Thoracic aorta (tissue), 2 donors: ENCODE measurements around the gene WDR36. TPM values are rescaled to one million over a fixed set of nuclear protein-coding genes. Genes with fewer than 3 reads are reported as not detected.
"Not testable (repeated sequence)": the region's sequence is repeated elsewhere in the genome, so short reads cannot be mapped to it uniquely, and the experiment has no call there.

ENCODE experiments used
- ATAC-seq: fragments of 150-250 bp; one replicate; pipeline ENCODE4 v1.8.0; 2017; ENCODE audit warnings: low read depth; ENCODE audit not compliant: insufficient number of reproducible peaks, low FRiP score
- DNase-seq: peaks from one replicate; pipeline ENCODE4 v3.0.0-alpha.2; 2020; ENCODE audit warnings: low spot score
- H3K27ac ChIP-seq, 2 donors: fragments of 200-600 bp; sonication (generic); 1 replicate in 1 of 2; 2 replicates in 1 of 2; pipeline ENCODE4 v1.5.1; 2016; ENCODE audit warnings: mild to moderate bottlenecking in 2 of 2, moderate library complexity in 2 of 2
- H3K27me3 ChIP-seq: fragments of 200-600 bp; sonication (generic); replicated peaks from 2 replicates; pipeline ENCODE4 v1.6.0; 2016; ENCODE audit warnings: mild to moderate bottlenecking; ENCODE audit not compliant: insufficient read depth
- H3K36me3 ChIP-seq: fragments of 200-600 bp; sonication (generic); one replicate; pipeline ENCODE4 v1.5.1; 2016
- H3K4me1 ChIP-seq, 2 donors: fragments of 200-600 bp; sonication (generic); 1 replicate in 1 of 2; 2 replicates in 1 of 2; pipeline versions ENCODE4 v1.5.1 to v1.6.0; 2016; ENCODE audit warnings: low read depth in 2 of 2, mild to moderate bottlenecking in 1 of 2; ENCODE audit not compliant: control insufficient read depth in 1 of 2
- H3K4me3 ChIP-seq: fragments of 200-600 bp; sonication (generic); 2 replicates; pipeline ENCODE4 v1.5.1; 2016; ENCODE audit warnings: mild to moderate bottlenecking
- H3K9me3 ChIP-seq: fragments of 200-600 bp; sonication (generic); 2 replicates; pipeline ENCODE4 v1.5.1; 2016
- total RNA-seq, 2 donors: library from RNA; depleted of rRNA; stranded (reverse); fragments of >200 nt; gene quantifications; one replicate each; pipeline versions ENCODE4 v1.1.0 to v1.2.3, GENCODE V29; 2016
- TF ChIP-seq, protein P1 (sequence below): fragments of 200-600 bp; sonication (generic); IDR thresholded peaks from one replicate; pipeline ENCODE4 v1.5.1; 2019; ENCODE audit warnings: antibody characterized with exemption

The WDR36 gene
- total RNA-seq, 2 donors from 2014 or later = 11.0 to 29.4 TPM

DNA sequence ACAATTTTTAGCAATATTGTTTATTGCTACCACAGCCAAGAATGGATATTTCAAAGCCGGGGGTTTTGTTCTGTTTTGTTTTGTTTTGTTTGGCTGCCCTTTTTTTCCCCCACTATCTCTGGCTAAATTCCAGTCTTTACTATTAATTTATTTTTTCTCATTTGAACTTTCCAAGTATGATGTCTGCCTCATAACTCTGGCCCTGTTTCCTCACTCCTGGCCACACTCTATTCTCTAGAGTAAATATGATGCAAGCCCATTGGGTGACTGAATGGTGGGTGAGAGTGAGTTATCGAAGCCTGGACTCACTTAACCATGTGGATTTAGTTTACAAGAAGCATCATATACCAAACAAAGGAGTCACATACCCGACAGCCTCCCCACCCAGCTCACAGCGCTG, 41.9 kb downstream of the WDR36 start:
- no peak overlapping the region for H3K4me3 ChIP-seq
- no peak for DNase-seq
- no peaks in the 10 kb centered on the region for H3K36me3 ChIP-seq
- ATAC-seq = no peak
- no peaks in the 10 kb centered on the region for H3K27me3 ChIP-seq
- no peaks in the 10 kb centered on the region for H3K4me1 ChIP-seq
- TF ChIP-seq, protein P1, sequence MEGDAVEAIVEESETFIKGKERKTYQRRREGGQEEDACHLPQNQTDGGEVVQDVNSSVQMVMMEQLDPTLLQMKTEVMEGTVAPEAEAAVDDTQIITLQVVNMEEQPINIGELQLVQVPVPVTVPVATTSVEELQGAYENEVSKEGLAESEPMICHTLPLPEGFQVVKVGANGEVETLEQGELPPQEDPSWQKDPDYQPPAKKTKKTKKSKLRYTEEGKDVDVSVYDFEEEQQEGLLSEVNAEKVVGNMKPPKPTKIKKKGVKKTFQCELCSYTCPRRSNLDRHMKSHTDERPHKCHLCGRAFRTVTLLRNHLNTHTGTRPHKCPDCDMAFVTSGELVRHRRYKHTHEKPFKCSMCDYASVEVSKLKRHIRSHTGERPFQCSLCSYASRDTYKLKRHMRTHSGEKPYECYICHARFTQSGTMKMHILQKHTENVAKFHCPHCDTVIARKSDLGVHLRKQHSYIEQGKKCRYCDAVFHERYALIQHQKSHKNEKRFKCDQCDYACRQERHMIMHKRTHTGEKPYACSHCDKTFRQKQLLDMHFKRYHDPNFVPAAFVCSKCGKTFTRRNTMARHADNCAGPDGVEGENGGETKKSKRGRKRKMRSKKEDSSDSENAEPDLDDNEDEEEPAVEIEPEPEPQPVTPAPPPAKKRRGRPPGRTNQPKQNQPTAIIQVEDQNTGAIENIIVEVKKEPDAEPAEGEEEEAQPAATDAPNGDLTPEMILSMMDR = no peak
- no peaks in the 10 kb centered on the region for H3K9me3 ChIP-seq
- no peak overlapping the region for H3K27ac ChIP-seq

DNA sequence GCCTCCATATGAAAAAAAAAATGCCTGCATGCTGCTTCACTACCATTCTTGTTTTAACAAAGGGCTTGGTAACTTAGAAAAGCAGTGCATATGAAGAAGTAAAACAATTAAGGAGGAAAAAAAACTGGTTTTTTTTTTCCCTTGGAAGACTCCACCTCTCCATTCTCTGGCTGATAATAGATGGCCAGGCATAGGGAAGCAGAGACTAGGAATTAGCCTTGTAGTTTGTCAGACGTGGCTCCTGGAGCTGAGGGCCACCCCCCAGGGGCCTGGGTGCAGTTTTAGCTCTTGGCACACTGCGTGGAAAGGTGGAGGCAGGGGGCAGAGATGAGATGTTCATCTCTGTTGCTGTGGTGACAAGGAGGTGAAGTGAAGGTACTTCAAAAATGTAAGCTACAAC, 42.7 kb downstream of the WDR36 start:
- Histone ChIP-seq H3K4me1 (no peaks in the 10 kb centered on the region), H3K27ac (no peak overlapping the region), H3K4me3 (no peak overlapping the region), H3K36me3 (no peaks in the 10 kb centered on the region), H3K27me3 (no peaks in the 10 kb centered on the region), H3K9me3 (no peaks in the 10 kb centered on the region)
- no peak for ATAC-seq
- TF ChIP-seq, protein P1 = no peak
- DNase-seq = no peak

DNA sequence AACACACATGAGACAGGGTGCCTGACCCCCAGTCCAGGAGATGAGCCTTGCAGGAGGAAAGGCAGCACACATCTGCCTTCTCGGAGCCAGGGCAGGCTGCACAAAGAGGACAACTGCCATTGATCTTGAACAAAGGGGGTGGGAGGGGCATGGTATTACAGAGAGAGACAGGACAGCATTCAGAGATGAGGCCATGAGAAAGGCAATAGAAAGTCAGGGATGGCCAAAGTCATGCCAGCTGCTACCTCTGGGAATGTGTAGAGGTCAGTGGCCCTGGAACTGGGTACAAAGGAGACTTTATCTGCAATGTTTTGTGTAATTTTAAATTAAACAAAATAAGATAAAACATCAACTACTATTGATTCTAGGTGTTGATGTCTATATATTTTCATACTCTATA, 43.2 kb downstream of the WDR36 start:
- H3K4me1 ChIP-seq = no peaks in the 10 kb centered on the region
- H3K27ac ChIP-seq = no peak overlapping the region
- no peaks in the 10 kb centered on the region for H3K36me3 ChIP-seq
- H3K9me3 ChIP-seq = no peaks in the 10 kb centered on the region
- DNase-seq (no peak), ATAC-seq (no peak)
- TF ChIP-seq, protein P1 = no peak
- H3K27me3 ChIP-seq = no peaks in the 10 kb centered on the region
- no peak overlapping the region for H3K4me3 ChIP-seq

DNA sequence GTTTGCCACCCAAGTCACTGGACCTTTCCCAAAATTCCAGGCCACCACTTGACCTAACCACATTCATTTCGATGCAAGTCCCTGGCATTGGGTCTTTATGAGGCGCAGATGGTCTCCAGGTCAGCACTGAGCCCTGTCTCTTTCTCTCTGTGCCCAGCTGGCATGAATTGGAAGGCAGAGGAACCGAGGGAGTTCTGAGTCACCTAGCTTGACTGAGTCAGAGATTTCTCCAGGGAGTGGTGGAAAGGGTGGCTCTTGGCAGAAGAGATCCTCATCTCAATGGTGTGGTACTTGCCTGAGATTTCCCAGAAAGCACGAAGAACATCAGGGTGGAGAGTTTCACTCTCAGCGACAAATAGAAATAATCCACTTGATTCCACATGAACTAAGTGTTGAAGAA, 43.8 kb downstream of the WDR36 start:
- TF ChIP-seq, protein P1 = no peak
- H3K27ac ChIP-seq = no peak overlapping the region
- H3K27me3 ChIP-seq = no peaks in the 10 kb centered on the region
- H3K4me3 ChIP-seq = no peak overlapping the region
- no peaks in the 10 kb centered on the region for H3K4me1 ChIP-seq
- H3K9me3 ChIP-seq = no peaks in the 10 kb centered on the region
- H3K36me3 ChIP-seq = no peaks in the 10 kb centered on the region
- ATAC-seq (peak; percentile 51), DNase-seq (no peak)

DNA sequence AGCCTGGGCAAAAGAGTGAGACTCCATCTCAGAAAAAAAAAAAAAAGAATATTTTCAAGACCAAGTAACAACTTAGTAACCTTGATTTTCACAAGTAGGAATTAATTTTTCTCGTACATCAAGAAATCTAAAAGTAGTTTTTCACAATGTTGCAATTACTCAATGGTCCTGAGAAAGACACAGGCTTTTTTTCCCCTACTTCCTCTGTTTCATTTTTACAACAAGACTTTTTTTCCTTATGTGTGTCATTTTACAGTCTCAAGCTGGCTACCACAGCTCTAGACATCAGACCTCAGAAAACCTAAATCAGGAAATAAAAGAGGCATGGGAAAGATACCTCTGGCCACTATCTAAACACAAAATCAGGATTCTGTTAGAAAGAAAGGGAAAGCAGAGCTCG, 45.9 kb downstream of the WDR36 start:
- Histone ChIP-seq H3K4me3 (no peak overlapping the region), H3K9me3 (no peaks in the 10 kb centered on the region), H3K36me3 (no peaks in the 10 kb centered on the region), H3K27me3 (no peaks in the 10 kb centered on the region), H3K4me1 (no peaks in the 10 kb centered on the region), H3K27ac (no peak overlapping the region)
- TF ChIP-seq, protein P1 = no peak
- ATAC-seq (no peak), DNase-seq (no peak)

DNA sequence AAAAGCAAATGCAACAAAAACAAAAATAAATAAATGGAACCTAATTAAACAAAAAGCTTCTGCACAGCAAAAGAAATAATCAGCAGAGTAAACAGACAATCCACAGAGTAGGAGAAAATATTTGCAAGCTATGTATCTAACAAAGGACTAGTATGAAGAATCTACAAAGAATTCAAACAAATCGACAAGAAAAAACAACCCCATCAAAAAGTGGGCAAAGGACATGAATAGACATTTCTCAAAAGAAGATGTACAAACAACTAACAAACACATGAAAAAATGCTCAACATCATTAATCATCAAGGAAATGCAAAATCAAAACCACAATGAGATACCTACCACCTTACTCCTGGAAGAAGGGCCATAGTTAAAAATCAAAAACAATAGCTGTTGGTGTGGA, 49.3 kb downstream of the WDR36 start:
- H3K4me1 ChIP-seq, H3K9me3 ChIP-seq, H3K27me3 ChIP-seq, DNase-seq, ATAC-seq, H3K36me3 ChIP-seq, H3K27ac ChIP-seq, H3K4me3 ChIP-seq: not testable (repeated sequence)
